ENCODE measurements around the gene F13A1.

F13A1 gene

DNA sequence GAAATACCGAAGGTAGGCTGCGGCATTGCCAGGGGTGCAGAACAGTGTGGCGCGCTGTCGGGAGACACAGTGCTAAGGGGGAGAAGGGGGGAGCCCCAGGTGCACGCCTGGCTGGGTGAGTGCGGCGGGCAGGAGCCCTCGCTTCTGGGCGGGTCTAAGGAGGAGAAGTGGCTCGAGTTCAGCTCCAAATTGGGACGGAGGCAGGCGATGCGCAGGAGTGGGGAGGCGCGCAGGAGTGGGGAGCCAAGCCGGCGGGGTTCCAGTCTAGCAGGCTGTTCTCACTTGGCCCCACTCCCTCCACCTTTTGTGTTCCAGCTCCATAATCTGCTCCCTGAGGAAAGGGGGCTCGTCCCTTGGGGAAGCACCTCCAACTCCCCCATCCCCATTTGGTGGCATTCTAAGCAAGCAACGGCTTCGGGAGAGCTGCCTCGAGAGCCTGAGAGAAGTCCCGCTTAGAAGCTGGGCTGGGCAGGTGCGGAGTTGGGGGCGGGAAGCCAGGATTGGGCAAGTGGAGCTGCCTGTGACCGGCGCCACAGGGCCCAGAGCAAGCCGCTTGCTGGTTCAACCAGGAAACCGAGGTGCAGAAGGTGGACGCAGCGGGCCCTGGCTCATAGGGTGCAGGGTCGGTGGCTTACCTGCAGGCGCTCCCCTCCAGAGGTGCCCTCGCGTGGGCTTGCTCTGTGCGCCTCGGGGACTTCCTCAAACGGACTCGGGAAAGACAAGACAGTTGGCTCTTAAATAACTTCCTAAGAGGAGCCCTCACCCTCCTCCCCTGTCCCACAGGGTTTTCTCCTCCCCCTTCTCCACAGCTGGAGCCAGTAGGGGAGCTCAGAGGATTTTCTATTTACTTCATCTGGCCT, at the start of gene F13A1:
F13A1 (minus strand) TSS at position 711 of the 860 bp plus-strand sequence. CDS start 1,998 bp downstream, outside the sequence.
- no peak for DNase-seq

DNA sequence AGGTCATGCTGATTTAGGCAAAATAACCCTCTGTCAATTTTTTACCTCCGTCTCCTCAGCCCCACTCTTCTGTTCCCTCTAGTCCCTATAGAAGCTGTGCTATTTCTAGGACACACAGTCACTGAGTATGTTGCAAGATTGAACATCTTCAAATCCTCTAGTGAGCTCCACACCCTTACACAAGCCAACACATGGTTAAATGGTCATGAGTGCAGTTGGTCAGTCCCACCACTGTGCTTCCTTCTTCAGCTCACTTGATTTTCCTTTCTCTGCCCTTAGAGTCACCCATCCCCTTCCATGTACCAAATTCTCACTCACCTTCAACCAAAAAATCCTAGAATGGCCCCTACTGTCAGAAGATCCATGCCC, 48.2 kb upstream of the F13A1 start:
- DNase-seq = no peak

DNA sequence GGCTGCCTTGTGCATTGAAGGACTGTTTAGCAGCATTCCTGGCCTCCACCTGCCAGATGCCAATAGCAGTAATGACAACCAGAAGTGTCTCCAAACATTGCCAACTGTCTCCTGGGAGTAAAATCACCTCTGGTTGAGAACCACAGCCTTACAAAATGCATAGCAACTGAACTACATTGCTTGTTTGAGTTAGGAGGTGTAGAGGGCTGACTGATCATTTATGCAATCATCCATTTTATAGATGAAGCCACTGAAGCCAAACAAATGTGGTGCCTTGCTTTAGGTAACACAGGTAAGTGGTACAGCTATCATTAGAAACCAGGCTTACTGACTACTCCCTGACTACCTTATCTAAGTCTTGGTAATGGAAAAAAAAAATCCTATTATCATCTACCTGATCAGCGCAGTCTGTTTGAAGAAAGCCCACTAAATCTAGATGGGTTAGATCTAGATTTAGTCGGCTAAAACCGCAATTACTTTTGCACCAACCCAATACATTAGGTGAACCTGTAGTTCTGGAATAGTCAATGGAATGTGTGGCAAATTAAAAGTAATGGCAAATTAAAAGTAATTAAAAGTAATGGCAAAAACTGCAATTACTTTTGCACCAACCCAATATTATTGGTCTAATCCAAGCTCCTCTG, 47.7 kb upstream of the F13A1 start:
- no peak for DNase-seq

- DNase-seq = no peak
Measured at GRCh38 chr6:6366803-6367202, 46.3 kb upstream of the F13A1 start.

- no peak for DNase-seq
Measured at GRCh38 chr6:6365242-6365641, 44.8 kb upstream of the F13A1 start.

DNA sequence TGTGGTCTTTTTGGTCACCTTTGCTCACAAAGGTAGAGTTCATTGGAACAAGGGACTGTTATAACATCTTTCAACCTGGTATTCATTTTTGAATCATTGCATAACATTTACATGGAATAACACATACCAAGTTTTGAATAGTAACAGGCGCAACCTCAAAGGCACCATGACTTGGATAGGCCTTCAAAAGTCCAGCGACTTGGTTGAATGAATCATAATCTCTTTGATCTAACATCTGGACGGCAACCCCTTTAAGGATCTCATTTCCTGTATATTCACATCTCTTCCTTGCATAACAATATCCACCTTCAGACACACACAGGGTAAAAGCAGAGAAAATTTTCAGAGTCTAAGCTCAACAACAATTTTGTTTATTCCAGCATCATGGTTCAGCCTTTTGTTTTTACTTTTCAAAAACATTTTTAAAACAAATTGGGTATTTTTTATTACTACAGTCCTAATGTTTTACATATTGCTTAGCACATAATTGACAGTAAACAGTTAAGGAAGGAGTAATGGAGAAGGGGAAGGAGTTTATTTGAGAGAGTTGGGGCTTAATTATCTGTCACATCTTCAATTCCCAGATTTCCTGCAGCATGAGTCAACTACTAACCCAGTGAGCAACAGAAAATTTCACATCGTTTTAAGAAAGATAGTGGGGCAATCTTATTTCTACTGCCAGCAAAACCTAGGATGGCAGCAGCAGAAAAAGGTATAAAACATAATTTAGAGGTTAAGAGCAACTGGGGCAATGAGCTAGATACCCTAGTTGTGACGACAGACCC, 41.8 kb upstream of the F13A1 start:
- DNase-seq = no peak

DNA sequence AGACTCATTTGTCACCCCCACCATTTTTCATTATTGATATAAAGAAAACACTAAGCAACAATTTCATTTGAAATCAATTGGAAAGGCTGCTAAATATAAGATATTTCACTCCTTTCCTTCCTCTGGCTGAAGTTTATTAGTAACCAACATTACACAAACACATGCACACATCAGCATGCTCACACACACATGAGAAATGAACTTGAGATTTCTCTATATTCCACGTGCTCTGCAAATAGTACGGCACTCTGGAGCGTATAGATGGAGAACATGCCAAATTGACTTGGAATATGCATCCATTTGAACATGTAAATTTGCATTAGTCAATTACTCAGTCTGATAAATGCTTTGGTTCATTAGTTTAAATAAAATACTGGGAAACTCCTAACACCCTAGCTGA, 37.1 kb upstream of the F13A1 start:
- DNase-seq = no peak

DNA sequence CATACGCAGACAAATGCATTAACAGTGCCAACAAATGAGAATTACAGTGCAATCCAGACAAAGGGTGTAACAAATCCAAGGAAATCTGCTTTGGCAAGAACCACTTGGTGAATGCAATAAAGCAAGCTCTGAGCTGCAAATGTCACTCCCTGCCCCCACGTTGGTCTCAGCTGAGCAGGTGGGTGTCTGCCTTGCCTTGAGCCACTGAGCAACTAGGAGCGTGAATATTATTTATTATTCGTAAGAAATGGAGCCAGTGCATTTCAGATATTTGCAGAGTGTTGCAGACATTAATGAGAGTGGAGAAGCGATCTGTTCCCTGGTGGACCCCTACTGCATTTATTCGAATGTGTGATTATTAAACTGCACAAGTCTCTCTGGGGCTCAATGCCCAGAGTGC, 36.6 kb upstream of the F13A1 start:
- DNase-seq = no peak

- DNase-seq = no peak
Measured at GRCh38 chr6:6352772-6353171, 32.3 kb upstream of the F13A1 start.

- DNase-seq = no peak
Measured at GRCh38 chr6:6351511-6352025, 31.1 kb upstream of the F13A1 start.

DNA sequence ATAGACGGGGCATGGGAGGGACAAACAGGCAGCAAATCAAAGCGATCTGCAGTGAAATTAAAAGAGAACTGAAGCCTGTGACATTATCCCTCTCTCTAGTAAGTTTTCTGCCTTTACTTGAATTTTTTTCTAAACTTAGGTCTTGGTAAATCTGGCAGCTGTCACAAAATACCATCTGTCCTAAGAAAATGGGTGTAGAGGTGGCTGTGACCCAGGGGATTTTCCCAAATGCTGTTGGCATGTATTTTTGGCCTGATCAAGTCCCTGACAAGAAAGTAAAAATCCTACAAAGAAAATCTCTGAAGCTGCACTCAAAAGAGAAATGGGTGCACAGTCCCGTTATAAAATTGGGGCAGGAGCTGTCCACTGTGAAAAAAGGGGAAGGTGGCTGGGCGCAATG, 30.2 kb upstream of the F13A1 start:
- DNase-seq = no peak

GRCh38 chr6:6348256-6348655, 27.8 kb upstream of the F13A1 start:
- no peak for DNase-seq

- no peak for DNase-seq
Measured at GRCh38 chr6:6346427-6347023, 26.1 kb upstream of the F13A1 start.

GRCh38 chr6:6333501-6333900, 13.0 kb upstream of the F13A1 start:
- no peak for DNase-seq

- DNase-seq = no peak
Measured at GRCh38 chr6:6332811-6333244, 12.4 kb upstream of the F13A1 start.

GRCh38 chr6:6331946-6332601, 11.6 kb upstream of the F13A1 start:
- no peak for DNase-seq

DNA sequence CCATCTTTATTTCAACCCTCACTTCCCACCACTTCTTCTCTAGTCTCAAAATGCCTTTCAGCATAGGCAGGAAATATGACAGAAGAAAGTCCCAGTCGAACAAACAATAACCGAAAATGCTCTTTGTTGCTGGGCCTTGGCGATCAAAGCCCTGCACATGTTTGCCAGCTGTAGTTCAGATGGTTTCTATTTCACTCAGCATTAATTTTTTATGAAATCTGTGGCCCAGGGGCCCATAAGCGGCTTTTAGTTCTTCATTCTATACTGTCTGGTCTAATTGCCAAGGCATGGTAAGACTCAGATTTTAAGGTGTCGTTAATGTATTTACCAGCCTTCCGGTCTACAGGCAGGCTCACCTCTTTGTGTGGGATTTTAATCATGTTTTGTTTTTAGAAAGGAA, 10.9 kb upstream of the F13A1 start:
- no peak for DNase-seq

GRCh38 chr6:6330407-6330806, 9.9 kb upstream of the F13A1 start:
- DNase-seq = no peak

- no peak for DNase-seq
Measured at GRCh38 chr6:6328451-6328850, 8.0 kb upstream of the F13A1 start.

DNA sequence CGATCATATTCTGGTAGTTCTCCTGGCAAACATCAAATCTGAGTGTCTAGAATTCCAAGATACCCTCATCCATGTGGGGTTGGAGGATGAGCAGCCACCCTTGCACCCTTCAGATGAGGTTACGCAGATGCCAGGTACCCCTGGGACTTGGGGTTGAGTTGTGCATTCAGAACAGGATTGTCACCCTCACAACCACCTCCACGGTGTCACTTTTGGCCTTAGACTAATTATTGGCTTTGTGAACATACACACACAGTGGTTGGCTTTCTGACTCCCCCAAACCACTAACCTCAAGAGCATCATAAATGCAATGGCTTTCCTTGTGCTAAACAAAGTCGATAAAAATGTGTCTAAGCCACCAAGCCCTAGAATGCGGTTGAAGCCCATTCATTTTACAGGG, 2.9 kb upstream of the F13A1 start:
- no peak for DNase-seq

DNA sequence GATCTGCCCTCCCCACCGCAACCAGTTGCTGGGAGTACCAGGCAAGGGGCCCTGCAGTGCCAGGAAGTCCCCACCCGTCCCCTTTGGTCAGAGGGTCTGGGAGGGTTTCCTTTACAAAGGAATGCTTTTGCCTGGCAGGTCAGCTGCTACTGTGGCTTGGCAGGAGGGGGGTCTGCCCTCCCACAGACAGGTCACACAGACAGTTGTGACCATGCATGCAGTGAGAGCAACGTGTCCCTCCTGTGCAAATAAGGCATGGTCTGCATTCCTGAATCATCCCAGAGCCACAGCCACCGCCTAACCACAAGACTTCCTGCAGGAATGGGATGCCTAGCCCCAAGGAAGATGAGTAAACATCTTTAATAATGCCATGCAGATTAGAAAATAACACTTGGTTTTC, 439 bp upstream of the F13A1 start:
- DNase-seq = no peak
